Keratinocyte (primary cell): Measurements from ENCODE around the gene FAM221B.

ENCODE experiments used
- CTCF ChIP-seq, 3 experiments: IDR thresholded peaks in 1 of 3; conservative IDR thresholded peaks in 1 of 3; optimal IDR thresholded peaks in 1 of 3; 2 replicates in 2 of 3; 3 replicates in 1 of 3; pipeline versions ENCODE3 to v1.5.1; 2011; ENCODE audit warnings: low read length in 3 of 3, mild to moderate bottlenecking in 3 of 3, moderate library complexity in 2 of 3, control low read depth in 1 of 3, inconsistent platforms in 1 of 3; ENCODE audit not compliant: insufficient read depth in 2 of 3; ENCODE audit errors: extremely low read depth in 1 of 3
- EZH2 ChIP-seq: IDR thresholded peaks from one replicate; pipeline ENCODE4 v1.6.1; 2012; ENCODE audit warnings: inconsistent platforms, mild to moderate bottlenecking, low read length, moderate library complexity

DNA sequence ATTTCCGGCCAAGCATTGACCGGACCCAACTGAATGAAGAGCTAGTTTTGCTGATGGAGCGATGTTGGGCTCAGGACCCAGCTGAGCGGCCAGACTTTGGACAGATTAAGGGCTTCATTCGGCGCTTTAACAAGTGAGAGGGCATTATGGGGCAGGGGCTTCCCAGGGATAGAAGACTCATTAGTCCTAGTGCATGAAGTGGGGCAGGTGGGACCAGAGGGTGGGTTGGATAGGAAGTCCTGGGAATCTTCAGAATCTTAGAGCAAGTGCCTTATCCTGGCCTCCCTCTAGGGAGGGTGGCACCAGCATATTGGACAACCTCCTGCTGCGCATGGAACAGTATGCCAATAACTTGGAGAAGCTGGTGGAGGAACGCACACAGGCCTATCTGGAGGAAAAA, 22.4 kb downstream of the FAM221B start:
- TF ChIP-seq CTCF (optimal IDR thresholded peaks at IDR 0.05 in 1 of 3, IDR thresholded peaks at IDR 0.05 in 1 of 3, conservative IDR thresholded peaks at IDR 0.05 in 1 of 3; ENCODE audit: extremely low read depth in 1 of 3, insufficient read depth in 2 of 3, low read length in 3 of 3) = no peak
- no peak for TF ChIP-seq EZH2
